Stimulated activated CD8-positive, alpha-beta memory T cell treated with anti-CD3 and anti-CD28 coated beads, Interleukin-4, amount 100 ng/mL, for 4 hours (primary cell): ENCODE data around the gene SNX24.
"Not testable (repeated sequence)": the region's sequence is repeated elsewhere in the genome, so short reads cannot be mapped to it uniquely, and the experiment has no call there.

ENCODE experiments used
- DNase-seq, 2 donors: peaks; one replicate each; pipeline ENCODE4 v3.0.0-alpha.2; 2020; ENCODE audit warnings: low read depth in 2 of 2, low spot score in 1 of 2

The SNX24 gene

GRCh38 chr5:122959740-122960445 lies 114.5 kb downstream of the SNX24 start:
- no peak for DNase-seq

GRCh38 chr5:122963305-122963704 lies 117.9 kb downstream of the SNX24 start:
- no peak for DNase-seq

- no peak for DNase-seq
Observed at GRCh38 chr5:122965111-122965510, 119.7 kb downstream of the SNX24 start.

GRCh38 chr5:122967085-122967484 lies 121.7 kb downstream of the SNX24 start:
- no peak for DNase-seq

GRCh38 chr5:122967625-122968024 lies 122.2 kb downstream of the SNX24 start:
- DNase-seq: no peak

GRCh38 chr5:122968056-122968455 lies 122.6 kb downstream of the SNX24 start:
- DNase-seq: not testable (repeated sequence)

GRCh38 chr5:122971333-122971732 lies 125.9 kb downstream of the SNX24 start:
- DNase-seq: no peak

- DNase-seq: no peak
Observed at GRCh38 chr5:122972877-122973276, 127.5 kb downstream of the SNX24 start.

GRCh38 chr5:122973759-122974158 lies 128.3 kb downstream of the SNX24 start:
- DNase-seq: not testable (repeated sequence)

GRCh38 chr5:122974251-122974650 lies 128.8 kb downstream of the SNX24 start:
- DNase-seq: not testable (repeated sequence)

- DNase-seq: no peak
Observed at GRCh38 chr5:122977319-122977718, 131.9 kb downstream of the SNX24 start.

GRCh38 chr5:122978068-122978467 lies 132.7 kb downstream of the SNX24 start:
- no peak for DNase-seq

GRCh38 chr5:122978644-122979297 lies 133.4 kb downstream of the SNX24 start:
- no peak for DNase-seq

GRCh38 chr5:122981846-122982245 lies 136.4 kb downstream of the SNX24 start:
- no peak for DNase-seq

GRCh38 chr5:122982376-122982775 lies 137.0 kb downstream of the SNX24 start:
- no peak for DNase-seq

GRCh38 chr5:122984425-122984824 lies 139.0 kb downstream of the SNX24 start:
- DNase-seq: no peak

- no peak for DNase-seq
Observed at GRCh38 chr5:122985006-122985700, 139.7 kb downstream of the SNX24 start.

- no peak for DNase-seq
Observed at GRCh38 chr5:122985954-122986721, 140.7 kb downstream of the SNX24 start.

GRCh38 chr5:122996091-122996490 lies 150.7 kb downstream of the SNX24 start:
- no peak for DNase-seq

- DNase-seq: no peak
Observed at GRCh38 chr5:122997294-122997693, 151.9 kb downstream of the SNX24 start.

GRCh38 chr5:122999947-123000563 lies 154.6 kb downstream of the SNX24 start:
- DNase-seq: no peak
